Upper lobe of left lung (tissue), 4 donors: ENCODE results near the gene OBSCN.

Experiments used
- CTCF ChIP-seq, 6 experiments: fragments of 450-650 bp in 4 of 6; fragments of 200-600 bp in 2 of 6; sonication (generic) in 2 of 6; IDR thresholded peaks; one replicate each; pipeline ENCODE4 v1.5.1; 2016 to 2019; ENCODE audit warnings: antibody characterized with exemption in 6 of 6
- EP300 ChIP-seq, 4 donors: sonication (generic); formaldehyde crosslinking; IDR thresholded peaks; one replicate each; pipeline ENCODE4 v1.5.1; 2017; ENCODE audit warnings: antibody characterized with exemption in 4 of 4, control low read depth in 2 of 4
- POLR2A ChIP-seq, 4 donors: fragments of 450-650 bp; IDR thresholded peaks; one replicate each; pipeline ENCODE4 v1.5.1; 2016 to 2017; ENCODE audit warnings: antibody characterized with exemption in 4 of 4, mild to moderate bottlenecking in 2 of 4

DNA sequence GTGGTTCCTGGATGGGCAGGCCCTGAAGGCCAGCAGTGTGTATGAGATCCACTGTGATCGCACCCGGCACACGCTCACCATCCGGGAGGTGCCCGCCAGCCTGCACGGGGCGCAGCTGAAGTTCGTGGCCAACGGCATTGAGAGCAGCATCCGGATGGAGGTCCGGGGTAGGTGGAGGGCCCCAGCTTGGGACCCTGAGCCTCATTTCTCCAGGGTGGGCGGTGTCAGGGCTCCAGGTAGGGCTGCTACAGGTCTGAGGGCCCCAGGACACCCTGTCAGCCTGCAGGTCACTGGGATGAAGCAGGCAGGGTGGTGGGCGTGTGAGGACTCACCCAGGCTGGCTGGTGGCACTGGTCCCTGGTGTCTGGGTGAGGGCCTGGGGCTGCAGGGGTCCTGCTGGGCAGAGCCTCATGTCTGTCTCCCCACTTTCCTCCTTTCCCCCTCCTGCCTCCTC lies 7.8 kb downstream of the OBSCN start:
- TF ChIP-seq POLR2A (IDR thresholded peaks at IDR 0.05) (no peak), CTCF (IDR thresholded peaks at IDR 0.05) (no peak), EP300 (IDR thresholded peaks at IDR 0.05) (no peak)
